Mesenteric fat pad (tissue), 1 donor: Measurements from ENCODE around the gene AGR3. TPM values are rescaled to one million over a fixed set of nuclear protein-coding genes. Genes with fewer than 3 reads are reported as not detected.

Source experiments
- DNase-seq: peaks from one replicate; pipeline ENCODE4 v3.0.0-alpha.2; 2020; ENCODE audit warnings: low spot score
- long read RNA-seq: library from polyadenylated mRNA; unstranded; transcript quantifications from one replicate; pipeline ENCODE4 v2.0.0, GENCODE V29; 2020
- total RNA-seq: library from RNA; stranded (reverse); fragmentation: NEBNext Ultra II Directional; extraction: Animal tissue kit (Norgen Biotek cat#: 25700); gene quantifications from one replicate; pipeline ENCODE4 v1.2.1, GENCODE V29; 2021
- donor health status: DM: yes; HTN: yes; CAD: no.

The AGR3 gene
- not detected for total RNA-seq
- long read RNA-seq = 0 reads

DNA sequence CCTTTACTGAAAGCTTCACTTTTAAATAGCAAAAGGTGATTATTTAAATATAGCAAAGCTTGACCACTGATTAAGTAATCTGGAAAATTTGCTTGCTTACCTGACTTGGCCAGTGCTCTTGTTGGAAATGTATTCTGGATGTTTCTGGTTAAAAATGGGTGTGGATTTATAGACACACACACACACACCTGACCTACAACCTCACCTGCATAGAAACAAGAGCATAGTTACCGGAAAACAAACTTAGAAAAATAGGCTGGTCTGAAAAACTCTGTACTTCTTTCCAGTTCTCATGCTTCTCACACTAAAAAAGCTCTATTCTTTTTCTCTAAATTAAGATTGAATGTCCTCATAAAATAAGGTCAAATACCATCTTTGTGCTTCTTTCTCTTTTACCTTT lies at the start of gene AGR3:
Gene AGR3, minus strand, starts transcription at position 140 of the 400 bp plus-strand sequence. CDS start 3,365 bp downstream, outside the sequence.
- DNase-seq = no peak

DNA sequence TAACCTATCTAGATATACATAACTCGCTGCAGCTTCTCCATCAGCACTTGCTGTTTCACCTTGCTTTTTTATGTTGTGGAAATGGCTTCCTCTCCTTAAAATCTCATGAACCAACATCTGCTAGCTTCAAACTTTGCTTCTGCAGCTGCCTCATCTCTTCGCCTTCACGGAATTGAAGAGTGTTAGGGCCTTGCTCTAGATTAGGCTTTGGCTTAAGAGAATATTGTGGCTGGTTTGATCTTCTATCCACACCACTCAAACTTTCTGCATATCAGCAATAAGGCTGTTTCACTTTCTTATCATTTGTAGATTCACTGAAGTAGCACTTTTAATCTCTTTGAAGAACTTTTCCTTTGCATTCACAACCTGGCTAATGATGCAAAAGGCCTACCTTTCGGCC lies 49.2 kb upstream of the AGR3 start:
- no peak for DNase-seq

DNA sequence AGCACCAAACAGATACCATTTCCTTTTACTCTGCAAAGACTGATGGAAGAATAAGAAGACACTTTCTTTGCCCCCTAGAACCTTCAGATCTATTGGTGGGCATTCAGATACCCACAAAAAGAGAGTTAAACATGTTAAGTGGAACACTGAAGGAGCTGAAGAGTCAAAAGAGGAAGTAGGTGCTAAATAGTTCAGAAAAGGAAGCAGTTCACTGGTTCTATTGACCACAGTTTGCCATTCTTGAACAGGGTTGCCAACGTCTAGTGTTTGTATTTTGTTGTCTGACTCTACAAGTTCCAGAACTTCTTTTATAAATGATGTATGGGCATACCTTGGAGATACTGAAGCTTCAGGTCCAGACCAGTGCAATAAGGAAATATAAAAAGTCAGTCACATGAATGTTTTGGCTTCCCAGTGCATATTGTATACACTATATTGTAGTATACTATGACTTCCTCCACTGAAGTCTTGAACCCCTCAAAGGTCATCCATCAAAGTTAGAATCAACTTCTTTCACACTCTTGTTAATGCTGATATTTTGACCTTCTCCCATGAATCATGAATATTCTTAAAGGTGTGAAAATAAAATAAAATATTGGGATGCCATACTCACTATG lies 47.5 kb upstream of the AGR3 start:
- no peak for DNase-seq

DNA sequence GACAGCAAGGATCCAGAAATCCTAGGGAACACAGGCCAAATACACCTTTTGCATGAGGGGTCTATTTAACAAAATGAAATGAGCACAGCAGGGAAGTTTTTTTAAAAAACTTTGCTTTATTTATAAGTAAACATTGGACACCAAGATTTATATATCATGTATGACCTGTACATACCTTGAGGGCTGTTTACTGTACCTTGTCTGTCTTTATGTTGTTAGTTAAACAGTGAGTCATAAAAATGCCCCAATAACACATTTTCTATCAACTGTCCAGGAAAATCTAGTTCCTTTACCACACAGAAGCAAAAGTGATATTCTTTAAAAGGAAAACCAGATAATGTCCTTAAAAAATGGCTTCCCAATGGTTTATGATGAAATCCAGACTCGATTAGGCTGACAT lies 45.1 kb upstream of the AGR3 start:
- DNase-seq = no peak

DNA sequence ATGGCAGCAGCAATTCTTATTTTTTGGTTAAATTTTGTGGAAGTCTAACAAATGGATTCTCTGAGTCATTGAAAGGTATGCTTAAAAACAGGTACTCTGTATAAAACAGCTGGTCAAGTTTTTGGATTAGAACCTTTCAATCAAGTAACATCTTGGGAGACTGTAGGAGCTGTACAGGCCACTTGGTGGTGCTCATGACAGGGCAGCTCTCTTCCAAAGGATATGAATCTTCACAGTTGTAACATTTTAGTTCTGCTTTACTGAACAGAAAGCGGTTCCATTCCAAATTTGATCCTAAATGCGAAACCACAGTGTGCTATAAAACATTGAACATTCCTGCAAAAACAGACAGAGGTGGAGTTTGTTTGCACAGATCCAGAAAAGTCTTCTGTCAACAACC lies 44.5 kb upstream of the AGR3 start:
- no peak for DNase-seq

DNA sequence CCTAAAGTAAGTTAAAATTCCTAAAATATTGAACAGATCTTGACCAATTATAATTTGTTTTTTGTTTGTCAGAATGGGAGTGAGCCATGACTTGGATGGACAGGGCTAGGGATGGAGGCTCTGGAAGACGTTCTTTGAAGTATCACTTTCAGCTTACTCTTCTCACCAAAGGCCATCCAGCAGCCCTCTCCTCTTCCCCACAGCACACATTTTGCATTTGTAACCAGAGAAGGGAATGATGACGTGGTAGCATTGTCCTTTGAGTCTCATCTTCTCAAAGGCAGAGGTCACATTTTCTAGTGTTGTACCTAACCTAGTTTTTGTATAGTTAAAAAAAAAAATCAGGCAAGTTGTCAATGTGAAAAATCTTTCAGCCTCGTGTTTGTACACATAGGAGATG lies 43.8 kb upstream of the AGR3 start:
- DNase-seq = no peak

DNA sequence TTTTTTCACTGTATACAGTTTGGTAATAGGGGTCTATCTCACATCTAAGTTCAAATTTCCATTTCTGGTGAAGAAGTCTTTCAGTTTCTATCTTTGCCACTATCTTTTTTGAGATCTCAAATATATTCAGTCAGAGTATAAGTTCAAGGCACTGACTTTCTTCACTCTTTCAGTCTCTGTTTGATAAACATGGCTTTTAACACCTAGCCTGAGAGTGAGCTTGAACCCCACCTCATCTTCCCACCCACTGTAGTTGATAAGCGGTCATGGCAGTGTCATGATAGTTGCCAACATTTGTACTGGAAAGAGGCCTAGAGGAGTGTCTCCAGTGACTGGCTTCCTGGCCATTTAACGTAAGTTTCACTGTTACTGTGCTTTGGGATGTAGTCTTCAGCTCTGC lies 41.2 kb upstream of the AGR3 start:
- DNase-seq = no peak

DNA sequence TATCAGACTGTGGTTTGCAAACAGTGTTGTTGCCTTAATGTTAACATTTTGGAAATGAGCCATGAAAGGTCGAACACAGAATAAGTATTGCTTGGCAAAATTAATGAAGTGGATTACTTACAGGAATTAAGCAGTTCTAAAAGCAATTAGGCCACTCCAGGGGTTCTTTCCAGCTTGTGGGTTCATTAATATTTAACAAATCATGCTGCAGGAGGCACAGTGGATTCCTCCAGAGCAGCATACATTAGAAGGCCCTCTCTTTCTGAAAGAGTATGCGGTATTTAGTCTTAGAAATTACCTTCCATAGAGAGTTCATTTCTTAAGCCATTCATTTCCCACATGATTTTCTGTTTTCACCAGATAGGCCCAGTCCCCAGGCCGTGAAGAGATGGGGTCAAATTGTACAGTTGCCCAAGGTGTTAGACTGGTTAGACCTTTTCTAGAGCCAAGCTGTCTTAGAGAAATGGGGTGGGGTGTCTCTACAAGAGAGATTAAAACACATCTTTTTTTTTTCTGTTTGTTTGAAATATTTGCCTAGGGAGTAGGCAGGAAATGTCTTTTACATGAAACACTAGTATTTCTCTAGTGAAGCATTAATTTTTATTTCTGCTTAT lies 40.0 kb upstream of the AGR3 start:
- DNase-seq = no peak

DNA sequence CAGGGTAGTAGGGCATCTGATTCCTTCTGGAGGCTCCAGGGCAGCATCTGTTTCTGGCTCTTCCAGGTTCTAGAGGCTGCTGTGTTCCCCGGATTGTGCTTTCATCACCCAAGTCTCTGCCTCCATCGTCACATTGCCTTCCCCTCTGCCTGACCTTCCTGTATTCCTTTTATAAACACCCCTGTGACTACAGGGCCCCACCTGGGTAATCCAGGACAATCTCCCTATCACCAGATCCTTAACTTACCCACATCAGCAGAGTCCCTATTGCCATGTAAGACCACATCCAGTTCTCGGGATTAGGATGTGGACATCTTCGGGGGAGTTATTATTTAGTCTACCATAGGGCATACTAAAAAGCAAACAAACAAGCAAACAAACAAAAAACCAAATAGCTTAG lies 39.4 kb upstream of the AGR3 start:
- no peak for DNase-seq

DNA sequence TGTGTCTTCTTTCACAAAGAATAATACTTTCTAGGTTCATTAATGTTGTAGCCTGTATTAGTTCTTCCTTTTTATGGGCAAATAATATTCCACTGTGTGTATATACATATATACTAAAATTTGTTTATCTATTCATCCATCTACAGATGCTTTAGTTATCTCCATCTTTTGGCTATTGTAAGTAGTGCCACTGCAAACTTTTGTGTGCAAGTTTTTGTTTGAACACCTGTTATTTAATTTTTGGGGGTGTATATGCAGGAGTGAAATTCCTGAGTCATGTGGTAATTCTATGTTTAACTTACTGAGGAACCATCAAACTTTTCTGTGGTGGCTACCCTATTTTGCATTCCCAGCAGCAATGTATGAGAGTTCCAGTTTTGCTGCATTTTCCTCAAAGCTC lies 37.7 kb upstream of the AGR3 start:
- DNase-seq = no peak

DNA sequence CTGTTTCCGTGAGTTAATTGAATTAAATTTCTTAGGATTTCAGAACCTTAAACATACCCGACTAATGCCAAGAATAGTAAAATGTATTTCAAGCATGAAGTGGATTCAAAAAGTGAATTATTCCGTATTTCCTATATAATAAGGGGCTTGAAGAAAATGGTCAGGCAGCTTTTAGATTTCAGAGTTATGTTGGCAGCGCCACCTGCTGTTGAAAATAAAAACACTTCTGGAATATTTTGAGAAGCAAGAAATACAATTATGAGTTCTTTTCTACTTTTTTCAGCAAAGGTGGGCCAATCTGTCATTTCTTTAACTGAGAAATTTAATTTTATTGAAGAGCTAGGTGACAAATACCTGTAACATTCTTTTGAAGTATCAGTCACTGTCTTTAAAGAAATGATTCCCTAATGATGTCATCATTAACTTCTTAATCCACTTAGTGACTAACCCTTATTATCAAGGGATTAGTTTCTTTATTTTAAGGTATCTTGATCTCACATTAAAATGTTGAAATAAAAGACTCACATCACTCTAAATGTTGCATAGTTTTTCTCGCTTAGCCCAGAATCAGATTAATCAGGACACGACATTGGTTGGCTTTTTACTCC lies 36.6 kb upstream of the AGR3 start:
- no peak for DNase-seq

DNA sequence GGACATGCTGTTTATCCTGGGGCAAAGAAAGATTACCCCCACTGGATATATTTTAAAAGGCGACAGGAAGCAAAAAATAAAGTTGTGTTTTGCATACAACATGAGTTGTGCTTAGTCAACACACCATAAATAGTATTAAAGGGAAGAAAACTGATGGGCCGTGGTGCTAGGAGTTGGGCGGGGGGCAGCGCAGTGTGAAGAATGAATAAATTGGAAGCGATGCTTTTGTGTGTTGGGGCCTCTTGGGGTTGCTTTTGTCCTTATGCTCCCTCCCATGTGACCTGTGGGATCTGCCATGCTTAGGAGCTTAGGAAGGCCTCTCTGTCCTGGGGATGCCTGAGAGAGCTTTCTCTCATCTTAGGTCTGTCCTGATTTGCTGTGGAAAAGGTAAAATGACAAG lies 35.0 kb upstream of the AGR3 start:
- no peak for DNase-seq

DNA sequence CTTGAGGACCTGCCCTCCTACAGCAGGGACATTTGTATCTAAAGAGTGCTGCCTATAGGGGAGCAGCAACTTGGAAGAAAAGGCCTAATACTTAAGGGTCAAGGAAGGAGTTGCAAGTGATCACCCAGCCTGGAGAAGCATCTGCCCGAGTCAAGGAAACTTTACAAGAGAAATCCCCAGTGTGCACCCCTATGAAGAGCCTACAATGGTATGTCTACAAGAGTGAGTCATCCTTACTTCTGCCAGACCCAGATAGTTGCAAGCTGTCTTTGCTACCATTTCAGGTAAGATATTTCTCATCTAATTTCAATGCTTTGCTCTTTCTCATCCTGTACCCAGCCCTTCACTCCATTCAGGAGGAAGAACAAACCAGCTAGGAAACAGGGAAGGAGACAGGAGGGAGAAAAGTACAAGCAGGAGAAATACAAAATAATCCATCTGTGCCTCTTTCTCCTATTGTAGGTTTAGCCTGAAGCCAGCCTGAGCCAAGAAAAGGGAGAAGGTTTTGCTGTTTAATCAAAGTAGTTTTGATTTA lies 34.4 kb upstream of the AGR3 start:
- DNase-seq = no peak

DNA sequence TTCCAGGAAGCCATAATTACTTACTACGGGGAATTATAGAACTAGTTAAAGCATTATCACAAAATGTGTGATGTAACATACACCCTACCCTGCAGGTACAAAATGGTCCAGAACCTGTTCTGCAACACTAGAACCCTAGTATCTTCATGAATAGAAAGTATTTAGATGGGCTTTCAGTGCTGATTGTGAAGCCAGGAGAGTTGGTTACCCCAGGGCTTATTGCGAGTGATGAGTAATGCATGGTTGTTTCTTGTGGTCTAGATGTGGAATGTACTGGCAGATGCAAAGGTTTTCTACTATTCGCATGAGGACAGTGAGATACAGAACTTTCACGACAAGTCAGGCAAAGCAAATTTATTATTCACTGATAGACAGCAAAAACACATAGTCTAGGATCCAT lies 33.6 kb upstream of the AGR3 start:
- DNase-seq = no peak

DNA sequence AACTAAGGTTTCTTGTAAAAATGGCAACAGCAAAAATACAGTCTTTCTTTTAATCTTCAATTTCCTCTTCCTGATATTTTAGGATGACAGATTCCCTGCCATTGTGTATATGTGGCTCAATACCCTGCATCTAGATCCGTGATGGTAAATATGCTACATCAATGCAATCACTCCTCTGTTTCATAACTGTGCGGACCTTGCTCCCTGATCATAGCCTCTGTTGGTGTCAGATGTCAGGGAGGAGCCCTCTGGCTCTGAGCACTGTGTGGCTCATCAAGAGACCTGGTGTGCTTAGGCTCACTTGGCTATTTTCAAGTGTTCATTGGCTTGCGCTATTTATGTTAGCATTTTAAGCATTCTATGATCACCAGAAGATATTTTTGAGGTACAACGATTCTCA lies 33.0 kb upstream of the AGR3 start:
- no peak for DNase-seq

DNA sequence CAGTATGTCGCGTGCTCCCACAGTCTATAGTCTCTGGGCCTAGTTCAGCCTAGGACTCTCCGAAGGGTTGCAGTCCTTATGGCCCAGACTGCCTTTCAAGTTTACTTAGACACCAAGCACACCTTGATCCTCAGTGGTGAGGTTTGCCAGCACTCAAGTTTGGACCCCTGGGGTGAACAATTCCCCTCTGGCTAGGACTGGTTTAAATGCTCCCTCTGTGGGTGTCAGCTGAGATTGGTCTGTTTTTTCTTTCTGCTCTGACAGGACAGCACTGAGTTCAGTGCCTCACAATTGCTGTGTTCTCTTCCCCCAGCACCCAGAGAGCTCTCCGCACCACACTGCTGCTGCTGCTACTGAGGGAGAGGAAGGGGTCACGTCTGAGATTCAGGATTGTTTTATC lies 31.9 kb upstream of the AGR3 start:
- no peak for DNase-seq

DNA sequence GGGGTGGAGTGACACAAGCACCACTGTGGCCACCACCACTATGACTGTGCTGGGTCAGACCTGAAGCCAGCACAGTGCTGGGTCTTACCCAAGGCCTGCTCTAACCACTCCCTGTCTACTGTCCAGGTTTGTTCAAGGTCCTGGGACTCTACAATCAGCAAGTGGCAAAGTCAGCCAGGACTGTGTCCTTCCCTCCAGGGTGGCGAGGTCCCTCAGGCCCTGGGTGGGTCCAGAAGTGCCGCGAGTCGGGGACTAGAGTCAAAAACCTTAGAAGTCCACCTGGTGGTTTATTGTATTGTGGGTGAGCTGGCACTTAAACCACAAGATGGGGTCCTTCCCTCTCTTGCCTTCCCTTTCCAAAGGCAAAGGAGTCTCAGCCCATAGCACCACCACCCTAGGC lies 30.8 kb upstream of the AGR3 start:
- DNase-seq = no peak

DNA sequence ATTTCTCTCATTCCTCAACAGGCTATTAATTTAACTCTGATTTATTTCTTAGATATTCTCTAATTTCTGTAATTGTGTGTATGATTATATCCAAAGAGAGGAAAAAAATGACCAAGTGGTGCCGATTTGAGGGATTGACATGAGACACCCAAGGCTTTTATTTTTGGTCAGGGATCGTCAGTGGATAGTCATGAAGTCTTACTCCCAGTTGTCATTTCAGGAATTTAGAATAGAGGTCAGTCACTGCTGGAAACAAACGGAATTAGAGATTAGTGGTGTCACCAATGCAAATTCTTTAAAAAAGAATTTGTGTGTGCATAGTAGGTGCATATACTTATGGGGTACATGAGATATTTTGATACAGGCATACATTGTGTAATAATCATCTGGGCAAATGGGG lies 26.8 kb upstream of the AGR3 start:
- DNase-seq = no peak

DNA sequence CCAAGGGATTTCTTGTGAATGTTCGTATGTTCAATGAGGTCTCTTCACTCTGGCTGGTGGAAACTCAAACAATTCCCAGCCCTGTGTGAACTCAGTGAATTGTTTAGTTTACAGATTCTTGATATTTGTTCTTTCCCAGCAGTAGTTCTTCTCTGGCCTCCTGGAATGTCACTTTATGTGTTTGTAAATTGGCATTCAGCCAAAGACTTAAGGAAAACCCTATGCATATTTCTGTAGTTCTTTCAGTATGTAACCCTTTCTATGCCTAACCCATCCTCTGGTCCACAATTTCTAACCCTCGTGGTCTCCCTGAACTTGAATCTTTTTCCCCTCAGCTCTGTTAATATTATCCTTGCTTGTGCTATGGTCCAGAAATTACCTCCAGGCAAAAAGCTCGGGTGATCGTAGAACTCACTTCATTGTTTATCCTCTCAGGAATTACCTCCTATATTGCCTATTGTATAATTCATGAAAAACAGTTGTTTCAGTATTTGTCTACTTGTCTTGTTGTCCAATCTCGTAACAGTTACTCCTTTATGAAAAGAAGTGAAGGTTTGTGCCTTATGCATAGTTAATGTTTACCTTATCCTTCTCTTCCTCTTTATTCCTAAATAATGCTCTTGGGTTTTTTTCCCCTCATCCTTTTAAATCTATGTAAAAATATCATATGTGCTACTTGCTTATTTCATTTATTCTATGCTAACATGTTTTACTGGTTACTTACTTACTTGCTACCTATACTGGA lies 23.7 kb upstream of the AGR3 start:
- no peak for DNase-seq

DNA sequence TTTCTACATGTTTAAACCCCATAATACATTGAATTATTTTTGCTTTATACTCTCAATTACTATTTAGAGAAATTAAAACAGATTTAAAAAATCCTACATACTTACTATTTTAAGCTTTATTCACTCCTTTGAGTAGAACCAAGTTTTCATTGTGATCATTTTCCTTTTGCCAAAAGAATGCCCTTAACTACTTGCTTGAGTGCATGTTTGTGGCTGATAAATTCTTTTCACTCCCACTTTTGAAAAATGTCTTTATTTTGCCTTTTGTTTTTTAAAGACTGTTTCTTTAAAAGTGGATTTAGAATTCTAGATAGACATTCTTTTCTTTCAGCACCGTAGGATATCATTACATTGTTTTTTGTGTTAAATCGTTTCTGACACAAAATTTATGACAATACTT lies 22.3 kb upstream of the AGR3 start:
- DNase-seq = no peak

DNA sequence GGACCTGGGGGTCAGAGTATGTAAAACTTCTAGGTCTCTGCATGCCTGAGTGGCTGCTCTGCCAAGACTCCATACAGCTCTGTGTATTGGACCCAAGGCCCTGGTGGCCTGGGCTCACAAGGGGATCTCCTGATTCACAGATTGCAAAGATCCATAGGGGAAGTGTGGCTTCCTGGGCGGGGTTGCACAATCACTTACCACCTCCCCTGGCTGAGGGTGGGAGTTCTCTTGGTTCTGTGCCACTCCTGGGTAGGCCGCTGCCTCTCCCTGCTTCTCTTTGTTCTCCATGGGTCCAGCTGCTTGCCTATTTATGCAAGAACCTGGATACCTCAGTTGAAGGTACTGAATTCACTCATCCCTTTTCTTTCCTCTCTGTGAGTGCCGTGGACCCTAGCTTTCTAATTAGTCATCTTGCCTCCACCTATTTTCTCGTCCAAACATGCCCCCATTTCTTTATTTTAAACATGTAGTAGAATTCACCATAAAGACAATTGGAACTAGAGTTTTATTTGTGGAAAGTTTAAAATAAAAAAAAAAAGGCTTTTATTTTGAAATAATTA lies 18.5 kb upstream of the AGR3 start:
- no peak for DNase-seq
